ENCODE measurements around the gene FYN.

The FYN gene

DNA sequence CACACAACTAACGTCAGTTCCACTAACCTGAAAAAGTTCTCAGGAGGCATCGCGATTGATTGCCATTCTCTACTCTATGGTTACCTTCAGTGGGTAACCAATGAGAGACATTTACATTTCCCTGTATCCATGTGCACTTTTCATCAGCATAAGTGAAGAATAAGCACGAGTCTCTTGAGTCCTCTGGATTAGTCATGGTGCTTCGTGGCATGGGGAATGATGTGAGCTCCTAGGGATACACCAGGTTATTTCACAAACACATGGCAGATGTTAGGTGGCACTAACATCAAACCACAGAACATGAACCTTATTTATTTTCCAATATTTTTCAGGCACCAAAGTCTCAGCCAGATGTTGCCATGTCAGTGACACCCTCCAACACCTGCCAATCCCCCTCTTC is 64.0 kb downstream of the FYN start:
- Histone ChIP-seq H3K36me3 (ENCODE audit: low read length) (no peaks in the 10 kb centered on the region), H3K27ac (ENCODE audit: low read depth, low read length) (no peak overlapping the region), H3K4me3 (ENCODE audit: insufficient read depth, low read length, poor library complexity, severe bottlenecking) (no peak overlapping the region), H3K27me3 (ENCODE audit: low read length) (no peaks in the 10 kb centered on the region), H4K20me1 (ENCODE audit: low read depth, low read length) (no peaks in the 10 kb centered on the region), H3K9me2 (replicated peaks; ENCODE audit: insufficient read depth, low read length) (no peaks in the 10 kb centered on the region), H3K9ac (ENCODE audit: low read length) (no peak overlapping the region), H2AFZ (ENCODE audit: low read depth, low read length, severe bottlenecking) (no peak overlapping the region), H3F3A (ENCODE audit: insufficient read depth) (no peaks in the 10 kb centered on the region), H3K9me3 (ENCODE audit: insufficient read depth, low read length) (no peaks in the 10 kb centered on the region), H3K4me2 (ENCODE audit: low read depth, low read length, poor library complexity, severe bottlenecking) (no peak overlapping the region), H3K79me2 (ENCODE audit: insufficient read depth, low read length) (no peaks in the 10 kb centered on the region)
- TF ChIP-seq, protein P1, sequence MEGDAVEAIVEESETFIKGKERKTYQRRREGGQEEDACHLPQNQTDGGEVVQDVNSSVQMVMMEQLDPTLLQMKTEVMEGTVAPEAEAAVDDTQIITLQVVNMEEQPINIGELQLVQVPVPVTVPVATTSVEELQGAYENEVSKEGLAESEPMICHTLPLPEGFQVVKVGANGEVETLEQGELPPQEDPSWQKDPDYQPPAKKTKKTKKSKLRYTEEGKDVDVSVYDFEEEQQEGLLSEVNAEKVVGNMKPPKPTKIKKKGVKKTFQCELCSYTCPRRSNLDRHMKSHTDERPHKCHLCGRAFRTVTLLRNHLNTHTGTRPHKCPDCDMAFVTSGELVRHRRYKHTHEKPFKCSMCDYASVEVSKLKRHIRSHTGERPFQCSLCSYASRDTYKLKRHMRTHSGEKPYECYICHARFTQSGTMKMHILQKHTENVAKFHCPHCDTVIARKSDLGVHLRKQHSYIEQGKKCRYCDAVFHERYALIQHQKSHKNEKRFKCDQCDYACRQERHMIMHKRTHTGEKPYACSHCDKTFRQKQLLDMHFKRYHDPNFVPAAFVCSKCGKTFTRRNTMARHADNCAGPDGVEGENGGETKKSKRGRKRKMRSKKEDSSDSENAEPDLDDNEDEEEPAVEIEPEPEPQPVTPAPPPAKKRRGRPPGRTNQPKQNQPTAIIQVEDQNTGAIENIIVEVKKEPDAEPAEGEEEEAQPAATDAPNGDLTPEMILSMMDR (IDR thresholded peaks at IDR 0.05; ENCODE audit: insufficient read depth, low read length, poor library complexity, severe bottlenecking) = no peak
- no peak for TF ChIP-seq EZH2phosphoT487 (conservative IDR thresholded peaks at IDR 0.05; ENCODE audit: low read length)

DNA sequence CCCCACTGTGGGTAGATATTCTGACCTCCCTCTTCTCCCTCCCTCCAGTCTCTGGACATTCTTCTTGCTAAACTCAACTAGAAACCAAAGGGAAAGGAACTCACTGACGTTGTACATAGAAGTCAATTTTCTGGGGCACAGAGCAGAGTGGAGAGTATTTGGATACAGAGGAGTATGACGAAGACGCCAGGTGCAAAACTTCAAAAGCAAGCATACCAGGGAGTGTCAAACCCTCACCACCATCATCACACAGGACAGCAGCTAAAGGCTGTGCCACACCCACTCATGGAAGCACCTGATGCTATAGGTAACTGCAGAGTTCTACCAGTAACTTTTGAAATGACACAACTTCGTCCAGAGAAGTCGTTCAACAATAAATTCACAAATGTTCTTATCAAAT is 64.8 kb downstream of the FYN start:
- H2AFZ ChIP-seq (ENCODE audit: low read depth, low read length, severe bottlenecking) = no peak overlapping the region
- no peak overlapping the region for H3K4me3 ChIP-seq (ENCODE audit: insufficient read depth, low read length, poor library complexity, severe bottlenecking)
- no peaks in the 10 kb centered on the region for H3K79me2 ChIP-seq (ENCODE audit: insufficient read depth, low read length)
- no peaks in the 10 kb centered on the region for H3K9me2 ChIP-seq (replicated peaks; ENCODE audit: insufficient read depth, low read length)
- H3K9me3 ChIP-seq (ENCODE audit: insufficient read depth, low read length) = no peaks in the 10 kb centered on the region
- H3K27ac ChIP-seq (ENCODE audit: low read depth, low read length) = no peak overlapping the region
- no peaks in the 10 kb centered on the region for H3K27me3 ChIP-seq (ENCODE audit: low read length)
- no peaks in the 10 kb centered on the region for H4K20me1 ChIP-seq (ENCODE audit: low read depth, low read length)
- no peak for TF ChIP-seq EZH2phosphoT487 (conservative IDR thresholded peaks at IDR 0.05; ENCODE audit: low read length)
- TF ChIP-seq, protein P1 (IDR thresholded peaks at IDR 0.05; ENCODE audit: insufficient read depth, low read length, poor library complexity, severe bottlenecking) = no peak
- H3K9ac ChIP-seq (ENCODE audit: low read length) = no peak overlapping the region
- H3F3A ChIP-seq (ENCODE audit: insufficient read depth) = no peaks in the 10 kb centered on the region
- no peaks in the 10 kb centered on the region for H3K36me3 ChIP-seq (ENCODE audit: low read length)
- H3K4me2 ChIP-seq (ENCODE audit: low read depth, low read length, poor library complexity, severe bottlenecking) = no peak overlapping the region

DNA sequence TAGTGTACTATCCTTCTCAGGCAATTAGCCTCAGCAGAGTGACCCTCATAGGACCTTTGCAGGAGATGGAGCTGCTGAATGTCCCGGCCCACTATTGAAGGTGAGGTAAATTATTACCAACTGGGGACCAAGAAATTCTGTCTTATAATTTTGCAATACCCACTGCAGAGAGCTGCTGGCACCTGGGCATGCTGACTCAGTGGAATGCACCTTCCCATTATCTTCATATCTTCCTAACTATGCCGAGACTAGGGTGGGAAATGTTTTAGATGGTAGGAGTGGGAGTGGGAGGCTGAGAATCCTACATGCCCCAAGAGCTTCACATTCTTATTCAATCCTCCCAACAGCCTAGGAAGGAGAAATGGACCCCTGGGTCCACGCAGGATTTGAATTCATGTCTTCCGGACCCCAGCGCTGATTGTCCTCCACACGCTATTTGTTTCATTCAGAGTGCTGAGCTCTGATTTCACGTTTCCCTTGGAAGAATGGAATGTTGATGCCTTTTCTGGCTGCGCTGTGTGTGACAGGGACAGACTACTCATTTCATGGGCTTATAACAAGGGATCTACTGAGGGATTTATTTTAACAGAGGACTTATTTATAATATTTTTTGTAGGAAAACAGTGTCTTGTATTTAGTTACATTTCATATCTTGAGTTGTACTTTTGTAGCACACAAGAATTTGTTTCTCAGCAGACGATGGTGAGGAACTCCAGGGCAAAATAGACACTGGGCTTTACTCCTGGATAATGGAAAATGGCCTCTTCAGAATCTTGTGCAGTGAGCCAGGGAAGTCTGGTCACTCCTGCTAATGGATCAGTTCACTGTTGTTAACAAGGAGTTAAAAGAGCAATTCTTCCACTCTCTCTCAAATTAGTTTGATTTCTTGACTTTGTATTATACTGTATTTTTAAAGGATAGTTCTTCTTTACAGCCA is 66.4 kb downstream of the FYN start:
- no peak overlapping the region for H3K4me2 ChIP-seq (ENCODE audit: low read depth, low read length, poor library complexity, severe bottlenecking)
- H3K79me2 ChIP-seq (ENCODE audit: insufficient read depth, low read length) = no peaks in the 10 kb centered on the region
- TF ChIP-seq EZH2phosphoT487 (conservative IDR thresholded peaks at IDR 0.05; ENCODE audit: low read length) = no peak
- TF ChIP-seq, protein P1 (IDR thresholded peaks at IDR 0.05; ENCODE audit: insufficient read depth, low read length, poor library complexity, severe bottlenecking) = no peak
- no peaks in the 10 kb centered on the region for H3K36me3 ChIP-seq (ENCODE audit: low read length)
- no peak overlapping the region for H2AFZ ChIP-seq (ENCODE audit: low read depth, low read length, severe bottlenecking)
- H3K4me3 ChIP-seq (ENCODE audit: insufficient read depth, low read length, poor library complexity, severe bottlenecking) = no peak overlapping the region
- H3F3A ChIP-seq (ENCODE audit: insufficient read depth) = no peaks in the 10 kb centered on the region
- H3K27ac ChIP-seq (ENCODE audit: low read depth, low read length) = no peak overlapping the region
- no peaks in the 10 kb centered on the region for H4K20me1 ChIP-seq (ENCODE audit: low read depth, low read length)
- no peak overlapping the region for H3K9ac ChIP-seq (ENCODE audit: low read length)
- no peaks in the 10 kb centered on the region for H3K9me3 ChIP-seq (ENCODE audit: insufficient read depth, low read length)
- no peaks in the 10 kb centered on the region for H3K27me3 ChIP-seq (ENCODE audit: low read length)
- H3K9me2 ChIP-seq (replicated peaks; ENCODE audit: insufficient read depth, low read length) = no peaks in the 10 kb centered on the region

Data from SU-DHL-6 (cell line).